Loucy (cell line): Measurements from ENCODE around the gene KL.

Experiments used
- H2AFZ ChIP-seq: fragments of 200-600 bp; sonication (generic); 2 replicates; pipeline ENCODE4 v1.6.0; 2016; ENCODE audit warnings: antibody characterized with exemption, mild to moderate bottlenecking, low read length, moderate library complexity
- H3F3A ChIP-seq: fragments of 200-600 bp; 2 replicates; pipeline ENCODE4 v1.6.0; 2016; ENCODE audit warnings: antibody characterized with exemption, low read depth, mild to moderate bottlenecking
- H3K27me3 ChIP-seq: fragments of 200-600 bp; sonication (generic); 2 replicates; pipeline ENCODE4 v1.6.1; 2014; ENCODE audit warnings: low read length, mild to moderate bottlenecking; ENCODE audit not compliant: insufficient read depth, poor library complexity, severe bottlenecking
- H3K36me3 ChIP-seq: fragments of 200-600 bp; sonication (generic); 2 replicates; pipeline ENCODE4 v1.6.1; 2016; ENCODE audit warnings: low read length; ENCODE audit not compliant: insufficient read depth
- H3K4me1 ChIP-seq: fragments of 200-600 bp; sonication (generic); 2 replicates; pipeline ENCODE4 v1.5.1; 2014; ENCODE audit warnings: low read length, mild to moderate bottlenecking; ENCODE audit not compliant: insufficient read depth, poor library complexity, severe bottlenecking
- H3K4me2 ChIP-seq: fragments of 200-600 bp; sonication (generic); 2 replicates; pipeline ENCODE4 v1.6.0; 2014; ENCODE audit warnings: antibody characterized with exemption, low read length, low read depth, mild to moderate bottlenecking; ENCODE audit not compliant: poor library complexity, severe bottlenecking
- H3K4me3 ChIP-seq: fragments of 200-600 bp; sonication (generic); 2 replicates; pipeline ENCODE4 v1.5.1; 2014; ENCODE audit warnings: low read length, mild to moderate bottlenecking, mixed read lengths; ENCODE audit not compliant: poor library complexity, severe bottlenecking
- H3K79me2 ChIP-seq: fragments of 200-600 bp; sonication (generic); 2 replicates; pipeline ENCODE4 v1.6.1; 2014; ENCODE audit warnings: low read length; ENCODE audit not compliant: insufficient read depth
- H3K9ac ChIP-seq: fragments of 200-600 bp; sonication (generic); 2 replicates; pipeline ENCODE4 v1.6.0; 2014; ENCODE audit warnings: mild to moderate bottlenecking, low read depth, low read length, moderate library complexity; ENCODE audit not compliant: poor library complexity, severe bottlenecking
- H3K9me2 ChIP-seq: fragments of 200-600 bp; sonication (generic); replicated peaks from 2 replicates; pipeline ENCODE4 v1.6.1; 2016; ENCODE audit warnings: low read depth, low read length, mixed read lengths
- H3K9me3 ChIP-seq: fragments of 200-600 bp; sonication (generic); 2 replicates; pipeline ENCODE4 v1.6.1; 2014; ENCODE audit warnings: mild to moderate bottlenecking, antibody characterized with exemption, low read length, low read depth; ENCODE audit not compliant: insufficient read depth
- H4K20me1 ChIP-seq: fragments of 200-600 bp; sonication (generic); 2 replicates; pipeline ENCODE4 v1.6.0; 2014; ENCODE audit warnings: antibody characterized with exemption, low read length, mild to moderate bottlenecking; ENCODE audit not compliant: insufficient read depth, poor library complexity, severe bottlenecking
- CTCF ChIP-seq: fragments of 200-600 bp; sonication (generic); conservative IDR thresholded peaks from 2 replicates; pipeline ENCODE4 v1.5.1; 2014; ENCODE audit warnings: mild to moderate bottlenecking, antibody characterized with exemption, low read length
- EZH2phosphoT487 ChIP-seq: fragments of 200-600 bp; IDR thresholded peaks from 2 replicates; pipeline ENCODE4 v1.6.1; 2018; ENCODE audit warnings: antibody characterized with exemption, mild to moderate bottlenecking, moderate library complexity, borderline replicate concordance

The KL gene

GRCh38 chr13:32983058-32983457 is 33.2 kb upstream of the KL start:
- no peaks in the 10 kb centered on the region for H3K9me2 ChIP-seq
- H3K9me3 ChIP-seq, result no peaks in the 10 kb centered on the region
- no peaks in the 10 kb centered on the region for H3K4me1 ChIP-seq
- H3K4me2 ChIP-seq, result no peak overlapping the region
- no peaks in the 10 kb centered on the region for H3K36me3 ChIP-seq
- no peak overlapping the region for H3K9ac ChIP-seq
- TF ChIP-seq CTCF (no peak), EZH2phosphoT487 (no peak)
- H3F3A ChIP-seq, result no peaks in the 10 kb centered on the region
- no peaks in the 10 kb centered on the region for H3K79me2 ChIP-seq
- no peak overlapping the region for H3K4me3 ChIP-seq
- H2AFZ ChIP-seq, result no peak overlapping the region
- H3K27me3 ChIP-seq, result no peaks in the 10 kb centered on the region
- no peaks in the 10 kb centered on the region for H4K20me1 ChIP-seq

GRCh38 chr13:32984857-32985626 is 31.2 kb upstream of the KL start:
- Histone ChIP-seq H3K9me3 (no peaks in the 10 kb centered on the region), H3K79me2 (no peaks in the 10 kb centered on the region), H4K20me1 (no peaks in the 10 kb centered on the region), H3K9me2 (no peaks in the 10 kb centered on the region), H3K4me1 (no peaks in the 10 kb centered on the region), H3K36me3 (no peaks in the 10 kb centered on the region), H3K4me2 (no peak overlapping the region), H2AFZ (no peak overlapping the region), H3F3A (no peaks in the 10 kb centered on the region), H3K4me3 (no peak overlapping the region), H3K27me3 (no peaks in the 10 kb centered on the region), H3K9ac (no peak overlapping the region)
- TF ChIP-seq EZH2phosphoT487 (no peak), CTCF (no peak)

- no peaks in the 10 kb centered on the region for H3K36me3 ChIP-seq
- no peaks in the 10 kb centered on the region for H3K9me2 ChIP-seq
- H3F3A ChIP-seq, result no peaks in the 10 kb centered on the region
- no peaks in the 10 kb centered on the region for H4K20me1 ChIP-seq
- H3K4me2 ChIP-seq, result no peak overlapping the region
- H3K9ac ChIP-seq, result no peak overlapping the region
- no peaks in the 10 kb centered on the region for H3K79me2 ChIP-seq
- H3K27me3 ChIP-seq, result no peaks in the 10 kb centered on the region
- TF ChIP-seq CTCF (no peak), EZH2phosphoT487 (no peak)
- H2AFZ ChIP-seq, result no peak overlapping the region
- no peak overlapping the region for H3K4me3 ChIP-seq
- H3K4me1 ChIP-seq, result no peaks in the 10 kb centered on the region
- H3K9me3 ChIP-seq, result no peaks in the 10 kb centered on the region
Observed at GRCh38 chr13:32986552-32986951, 29.7 kb upstream of the KL start.
